CD4-positive, alpha-beta T cell treated with Interleukin-6 at 100 ng/mL for 8 hours (primary cell): ENCODE data around the gene FAM81A.
"Not testable (repeated sequence)": the region's sequence is repeated elsewhere in the genome, so short reads cannot be mapped to it uniquely, and the experiment has no call there.

Experiments used
- DNase-seq: peaks from one replicate; pipeline ENCODE4 v3.0.0-alpha.2; 2020; ENCODE audit warnings: mixed read lengths, low spot score

The FAM81A gene

GRCh38 chr15:59489485-59489884 is 51.5 kb downstream of the FAM81A start:
- DNase-seq, result not testable (repeated sequence)

DNA sequence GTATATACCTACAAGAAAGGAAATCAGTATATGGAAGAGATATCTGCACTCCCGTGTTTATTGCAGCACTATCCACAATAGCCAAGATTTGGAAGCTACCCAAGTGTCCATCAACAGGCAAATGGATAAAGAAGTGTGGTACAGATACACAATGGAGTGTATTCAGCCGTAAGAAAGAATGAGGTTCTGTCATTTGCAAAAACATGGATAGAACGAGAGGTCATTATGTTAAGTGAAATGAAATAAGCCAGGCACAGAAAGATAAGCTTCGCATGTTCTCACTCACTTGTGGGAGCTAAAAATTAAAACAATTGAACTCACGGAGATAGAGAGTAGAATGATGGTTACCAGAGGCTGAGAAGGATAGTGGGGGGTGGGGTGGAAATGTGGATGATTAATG is 53.1 kb downstream of the FAM81A start:
- DNase-seq, result no peak

- DNase-seq, result peak; percentile 47
Measured at GRCh38 chr15:59492389-59493377, 54.7 kb downstream of the FAM81A start.

DNA sequence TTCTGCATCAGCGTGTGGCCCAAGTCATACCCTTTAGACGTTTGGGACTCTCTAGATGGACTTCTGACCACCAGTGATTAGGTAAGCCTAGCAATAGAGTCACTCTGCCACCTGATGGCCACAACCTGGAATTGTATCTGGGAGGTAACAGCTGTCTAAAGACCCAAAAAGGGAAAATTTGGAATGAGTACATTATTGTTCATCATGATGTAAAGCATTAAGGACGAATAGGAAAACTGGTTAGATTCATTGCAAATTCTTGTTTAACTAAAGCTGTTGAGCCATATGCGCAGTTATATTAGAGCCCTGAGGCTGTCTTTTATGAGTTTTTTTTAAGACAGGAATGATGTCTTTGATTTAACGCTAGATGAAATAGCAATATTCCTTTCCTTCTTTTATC is 63.6 kb downstream of the FAM81A start:
- no peak for DNase-seq

DNA sequence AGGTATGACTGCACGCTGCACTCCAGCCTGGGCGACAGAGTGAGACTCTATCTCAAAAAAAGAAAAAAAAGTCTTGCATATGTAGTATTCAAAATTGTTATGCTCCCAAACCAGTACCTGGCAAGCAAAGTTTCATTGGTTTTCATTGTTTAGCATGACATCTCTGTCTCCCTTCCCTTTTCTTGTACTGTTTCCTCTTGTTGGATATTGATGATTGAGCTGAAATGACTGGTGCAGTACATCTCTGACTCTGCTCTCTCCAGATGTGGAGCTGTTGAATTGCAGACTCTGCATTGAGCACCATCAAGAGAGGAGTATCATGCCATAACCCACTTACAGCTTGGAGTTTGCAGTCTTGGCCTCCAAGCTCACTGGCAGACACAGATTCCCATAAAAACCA is 77.2 kb downstream of the FAM81A start:
- DNase-seq, result no peak

DNA sequence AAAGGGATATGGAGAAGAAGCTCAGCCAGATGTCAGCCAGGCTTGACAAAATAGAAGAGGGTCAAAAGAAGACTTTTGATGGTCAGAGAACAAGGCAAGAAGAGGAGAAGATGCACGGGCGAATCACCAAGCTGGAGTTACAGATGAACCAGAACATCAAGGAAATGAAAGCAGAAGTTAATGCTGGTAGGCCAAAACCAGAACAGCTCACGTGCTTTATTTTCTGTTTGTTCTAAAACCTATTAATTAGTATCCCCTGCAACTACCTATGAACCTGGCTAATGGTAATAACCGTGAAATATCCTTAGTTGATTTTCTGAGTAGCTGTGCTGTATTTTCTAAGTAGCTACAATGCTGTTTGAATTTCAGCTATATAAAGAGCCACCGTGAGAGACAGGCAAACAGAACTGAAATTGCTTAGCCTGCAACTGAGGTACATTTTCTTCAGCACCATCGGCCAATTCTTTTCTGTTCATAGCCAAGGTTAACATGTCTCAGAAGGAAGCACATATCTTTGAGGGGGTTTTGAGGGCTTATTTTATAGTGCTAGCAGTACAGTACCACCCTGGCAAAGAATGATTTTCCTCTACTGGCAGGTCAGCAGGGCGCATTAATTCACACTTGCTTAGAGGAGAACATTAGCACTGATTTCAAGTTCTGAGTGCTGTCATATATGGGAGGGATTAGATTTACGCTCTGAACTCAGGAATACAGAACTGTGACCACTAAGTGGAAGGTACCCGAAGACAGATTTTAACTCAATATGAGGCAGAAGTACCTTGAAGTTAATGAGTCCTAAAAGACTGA is 78.9 kb downstream of the FAM81A start:
- DNase-seq, result no peak

DNA sequence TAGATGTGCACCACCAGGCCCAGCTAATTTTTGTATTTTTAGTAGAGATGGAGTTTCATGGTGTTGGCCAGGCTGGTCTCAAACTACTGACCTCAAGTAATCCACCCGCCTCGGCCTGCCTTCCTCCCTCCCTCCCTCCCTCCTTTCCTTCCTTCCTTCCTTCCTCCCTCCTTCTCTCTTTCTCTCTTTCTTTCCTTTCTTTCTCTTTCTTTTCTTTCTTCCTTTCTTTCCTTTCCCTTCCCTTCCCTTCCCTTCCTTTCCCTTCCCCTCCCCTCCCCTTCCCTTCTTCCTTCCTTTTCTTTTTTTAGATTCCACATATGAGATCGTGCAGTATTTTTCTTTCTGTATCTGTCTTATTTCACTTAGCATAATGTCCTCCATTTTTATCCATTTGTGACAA is 81.3 kb downstream of the FAM81A start:
- no peak for DNase-seq

GRCh38 chr15:59521443-59521842 is 83.5 kb downstream of the FAM81A start:
- no peak for DNase-seq

DNA sequence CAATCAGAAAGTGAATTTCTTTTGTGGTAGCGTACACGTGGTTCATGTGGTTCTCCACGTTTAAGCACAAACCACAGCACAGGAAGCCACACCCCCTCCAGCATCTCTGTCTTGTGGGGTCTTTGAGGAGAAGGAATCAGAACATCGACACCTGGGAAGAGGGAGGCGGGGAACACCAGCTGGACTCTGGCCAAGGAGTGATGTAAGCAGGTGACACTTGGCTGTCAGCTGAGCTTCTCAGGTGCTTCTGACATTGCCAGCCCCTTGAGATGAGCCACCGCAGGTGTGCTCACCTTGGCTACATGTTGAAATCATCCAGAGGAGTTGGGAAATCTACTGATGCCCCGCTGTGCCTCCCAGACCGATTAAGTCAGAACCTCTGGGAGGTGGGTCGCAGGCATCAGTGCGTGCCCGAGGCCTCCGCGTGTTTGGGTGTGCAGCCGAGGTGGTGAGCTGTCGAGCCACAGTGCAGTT is 85.0 kb downstream of the FAM81A start:
- peak; percentile 64 for DNase-seq

DNA sequence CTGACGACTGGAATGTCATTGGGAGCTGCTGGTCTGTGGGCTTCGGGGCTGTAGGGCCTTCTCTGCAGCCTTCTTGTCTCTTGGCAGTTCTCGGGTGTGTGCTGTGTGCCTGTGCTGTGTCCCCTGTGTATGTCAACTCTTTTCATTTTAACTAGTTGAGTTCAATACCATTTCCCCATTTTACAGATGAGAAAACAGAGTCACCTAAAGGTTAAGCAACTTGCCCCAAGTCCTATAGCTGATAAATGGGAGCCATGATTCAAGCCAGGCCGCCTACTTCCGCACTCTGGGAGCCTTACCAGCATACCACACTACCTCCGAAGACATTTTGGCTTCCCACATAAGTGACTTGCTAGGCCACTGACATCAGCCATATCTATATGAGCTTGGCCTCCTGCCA is 85.7 kb downstream of the FAM81A start:
- no peak for DNase-seq

- peak; percentile 30 for DNase-seq
Measured at GRCh38 chr15:59524331-59524731, 86.3 kb downstream of the FAM81A start.

GRCh38 chr15:59526466-59526865 is 88.5 kb downstream of the FAM81A start:
- not testable (repeated sequence) for DNase-seq

GRCh38 chr15:59528429-59528828 is 90.4 kb downstream of the FAM81A start:
- DNase-seq, result no peak

DNA sequence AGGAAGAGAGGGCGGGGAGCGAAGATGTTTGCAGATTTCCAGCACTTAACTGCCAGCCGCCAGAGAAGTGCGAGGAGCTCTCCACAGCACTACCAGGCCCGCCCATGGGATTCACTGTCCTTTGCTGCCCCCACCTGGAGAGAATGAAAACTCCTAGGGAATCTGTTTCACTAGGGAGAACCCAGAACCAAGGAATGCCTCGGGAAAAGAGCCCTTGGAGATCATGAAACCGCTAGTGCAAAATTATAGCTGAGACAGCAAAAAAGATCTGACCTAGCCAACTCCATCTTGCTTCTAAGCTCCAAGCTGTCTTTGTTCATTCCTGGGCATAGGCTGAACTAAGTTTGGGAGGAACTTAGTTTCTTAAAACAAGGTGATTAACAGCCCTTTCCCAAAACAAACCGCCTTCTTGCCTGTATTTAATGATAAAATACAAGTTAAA is 91.0 kb downstream of the FAM81A start:
- DNase-seq, result peak; percentile 65

- no peak for DNase-seq
Measured at GRCh38 chr15:59531066-59531675, 93.2 kb downstream of the FAM81A start.

DNA sequence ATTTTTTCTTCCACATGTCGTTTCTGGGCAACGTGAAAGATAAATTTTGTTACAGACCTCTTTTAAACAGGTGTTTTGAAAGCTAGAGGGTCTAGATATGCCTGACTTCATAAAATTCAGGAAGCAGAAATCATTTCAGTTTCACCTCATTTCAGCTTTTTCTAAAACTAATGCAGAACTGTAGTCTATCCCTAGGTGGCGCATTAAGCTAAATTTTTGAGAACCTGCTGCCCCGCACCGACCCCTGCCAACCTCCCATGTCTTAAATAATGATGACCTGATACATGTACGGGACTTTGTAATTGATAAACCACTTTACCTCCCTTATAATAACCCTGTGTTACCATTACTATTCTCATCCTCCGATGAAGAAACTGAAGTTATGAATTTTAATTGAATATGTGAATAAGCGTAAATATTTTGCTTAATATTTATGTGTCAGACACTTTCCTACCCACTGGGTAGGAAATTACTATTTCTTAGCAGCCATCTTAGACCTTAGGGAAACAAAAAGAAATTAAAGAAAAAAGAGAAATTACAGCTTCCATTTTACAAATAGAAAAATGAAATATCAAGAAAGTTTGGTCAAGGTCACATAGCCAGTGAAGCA is 94.9 kb downstream of the FAM81A start:
- peak; percentile 13 for DNase-seq

DNA sequence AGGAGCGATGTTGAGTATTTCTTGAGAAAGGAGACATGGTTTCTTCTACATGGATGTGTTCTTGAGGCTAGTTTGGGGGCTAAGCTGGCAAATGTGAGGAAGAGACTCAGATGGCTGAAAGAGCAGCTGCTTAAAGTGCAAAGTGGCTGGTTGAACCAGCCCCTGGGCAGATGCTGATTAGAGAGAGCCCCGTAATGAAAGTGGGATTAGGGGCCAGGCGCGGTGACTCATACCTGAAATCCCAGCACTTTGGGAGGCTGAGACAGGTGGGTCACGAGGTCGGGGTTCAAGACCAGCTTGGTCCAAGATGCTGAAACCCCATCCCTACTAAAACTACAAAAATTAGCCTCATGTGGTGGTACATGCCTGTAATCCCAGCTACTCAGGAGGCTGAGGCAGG is 98.6 kb downstream of the FAM81A start:
- DNase-seq, result no peak

GRCh38 chr15:59537403-59537802 is 99.4 kb downstream of the FAM81A start:
- DNase-seq, result no peak

DNA sequence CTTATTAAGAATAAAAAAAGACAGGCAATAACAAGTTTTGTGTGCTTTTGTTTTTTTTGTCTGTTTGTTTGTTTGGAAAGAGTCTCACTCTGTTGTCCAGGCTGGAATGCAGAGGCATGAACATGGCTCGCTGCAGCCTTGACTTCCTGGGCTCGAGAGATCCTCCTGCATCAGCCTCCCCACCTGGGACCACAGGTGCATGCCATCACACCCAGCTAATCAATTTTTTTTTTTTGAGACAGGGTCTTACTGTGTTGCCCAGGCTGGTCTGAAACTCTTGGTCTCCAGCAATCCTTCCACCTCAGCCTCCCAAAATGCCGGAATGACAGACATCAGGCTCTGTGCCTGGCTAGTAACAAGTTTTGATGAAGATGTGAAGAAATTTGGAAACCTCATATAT is 100.5 kb downstream of the FAM81A start:
- no peak for DNase-seq

- DNase-seq, result no peak
Measured at GRCh38 chr15:59539799-59540198, 101.8 kb downstream of the FAM81A start.

DNA sequence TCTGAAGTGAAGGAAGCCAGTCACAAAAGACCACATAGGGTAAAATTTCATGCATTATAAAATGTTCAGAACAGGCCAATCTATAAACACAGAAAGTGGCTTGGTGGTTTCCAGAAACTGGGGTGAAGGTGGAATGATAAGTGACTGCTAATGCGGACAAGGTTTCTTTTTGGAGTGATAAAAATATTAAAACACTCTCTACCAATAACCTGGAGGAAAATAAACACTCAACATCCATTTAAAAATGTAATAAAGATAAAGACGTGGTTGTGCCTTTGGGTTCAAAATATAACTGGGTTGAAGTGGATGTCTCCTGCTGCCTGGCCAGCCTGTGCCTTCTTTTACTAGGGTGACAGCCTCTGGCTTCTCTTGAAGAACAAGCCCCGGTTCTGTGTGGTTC is 102.7 kb downstream of the FAM81A start:
- DNase-seq, result no peak

DNA sequence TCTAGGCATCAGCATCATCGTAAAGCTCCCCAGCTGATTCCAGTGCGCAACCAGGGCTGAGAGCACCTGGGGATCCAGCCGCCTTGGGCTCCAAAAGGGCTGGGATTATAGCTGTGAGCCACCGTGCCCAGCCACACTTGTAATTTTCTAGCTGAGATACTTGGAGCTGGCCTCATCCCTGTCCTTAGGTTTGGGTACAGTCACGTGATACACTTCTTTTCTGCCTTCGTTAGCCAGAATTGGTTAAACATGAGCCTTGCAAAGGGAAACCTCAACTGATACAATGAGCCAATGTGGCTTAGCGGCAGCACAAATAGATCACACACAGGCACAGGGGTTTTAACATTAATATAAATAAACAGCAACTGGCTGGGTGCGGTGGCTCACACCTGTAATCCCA is 103.8 kb downstream of the FAM81A start:
- no peak for DNase-seq
